HEK293 (cell line): ENCODE results near the gene MCEMP1.

Source experiments
- HOXC10 ChIP-seq: sonication (generic); formaldehyde crosslinking; IDR thresholded peaks from 2 replicates; pipeline ENCODE4 v1.8.1; 2023; ENCODE audit warnings: mild to moderate bottlenecking, missing genetic modification reagents
- OVOL3 ChIP-seq: fragments of 450-650 bp; formaldehyde crosslinking; IDR thresholded peaks from 2 replicates; pipeline ENCODE4 v1.5.1; 2016; ENCODE audit warnings: missing biosample characterization, missing genetic modification characterization
- RBAK ChIP-seq: fragments of 450-650 bp; formaldehyde crosslinking; IDR thresholded peaks from 2 replicates; pipeline ENCODE4 v1.5.1; 2016; ENCODE audit warnings: missing biosample characterization, missing genetic modification characterization
- ZBTB1 ChIP-seq: fragments of 450-650 bp; formaldehyde crosslinking; IDR thresholded peaks from 2 replicates; pipeline ENCODE4 v1.5.1; 2016; ENCODE audit warnings: missing biosample characterization, missing genetic modification characterization
- ZNF394 ChIP-seq: fragments of 450-650 bp; formaldehyde crosslinking; IDR thresholded peaks from 2 replicates; pipeline ENCODE4 v1.5.1; 2016; ENCODE audit warnings: missing biosample characterization, missing genetic modification characterization, mild to moderate bottlenecking, moderate library complexity, borderline replicate concordance
- ZNF521 ChIP-seq: fragments of 450-650 bp; formaldehyde crosslinking; IDR thresholded peaks from 2 replicates; pipeline ENCODE4 v1.5.1; 2017; ENCODE audit warnings: missing biosample characterization, mild to moderate bottlenecking, missing genetic modification characterization
- ZNF530 ChIP-seq: fragments of 450-650 bp; formaldehyde crosslinking; IDR thresholded peaks from 2 replicates; pipeline ENCODE4 v1.5.1; 2016; ENCODE audit warnings: low read depth, missing biosample characterization, missing genetic modification characterization
- TF ChIP-seq, protein P1 (sequence below): fragments of 450-650 bp; formaldehyde crosslinking; conservative IDR thresholded peaks from 2 replicates; pipeline ENCODE4 v1.5.1; 2016; ENCODE audit warnings: low read depth, missing biosample characterization, missing genetic modification characterization
- TF ChIP-seq, protein P2 (sequence below): fragments of 450-650 bp; formaldehyde crosslinking; IDR thresholded peaks from 2 replicates; pipeline ENCODE4; 2016; ENCODE audit warnings: missing biosample characterization, missing genetic modification characterization
- TF ChIP-seq, protein P3 (sequence below): fragments of 450-650 bp; formaldehyde crosslinking; IDR thresholded peaks from 2 replicates; pipeline ENCODE4 v1.5.1; 2016; ENCODE audit warnings: missing biosample characterization, missing genetic modification characterization
- TF ChIP-seq, protein P4 (sequence below): fragments of 450-650 bp; formaldehyde crosslinking; IDR thresholded peaks from 2 replicates; pipeline ENCODE4 v1.5.1; 2017; ENCODE audit warnings: missing biosample characterization, missing genetic modification characterization
- TF ChIP-seq, protein P5 (sequence below): fragments of 450-650 bp; formaldehyde crosslinking; IDR thresholded peaks from 2 replicates; pipeline ENCODE4 v1.5.1; 2016; ENCODE audit warnings: missing biosample characterization, missing genetic modification characterization
- TF ChIP-seq, protein P6 (sequence below): fragments of 450-650 bp; formaldehyde crosslinking; IDR thresholded peaks from 2 replicates; pipeline ENCODE4 v1.5.1; 2016; ENCODE audit warnings: missing biosample characterization, missing genetic modification characterization, borderline replicate concordance

MCEMP1 gene

DNA sequence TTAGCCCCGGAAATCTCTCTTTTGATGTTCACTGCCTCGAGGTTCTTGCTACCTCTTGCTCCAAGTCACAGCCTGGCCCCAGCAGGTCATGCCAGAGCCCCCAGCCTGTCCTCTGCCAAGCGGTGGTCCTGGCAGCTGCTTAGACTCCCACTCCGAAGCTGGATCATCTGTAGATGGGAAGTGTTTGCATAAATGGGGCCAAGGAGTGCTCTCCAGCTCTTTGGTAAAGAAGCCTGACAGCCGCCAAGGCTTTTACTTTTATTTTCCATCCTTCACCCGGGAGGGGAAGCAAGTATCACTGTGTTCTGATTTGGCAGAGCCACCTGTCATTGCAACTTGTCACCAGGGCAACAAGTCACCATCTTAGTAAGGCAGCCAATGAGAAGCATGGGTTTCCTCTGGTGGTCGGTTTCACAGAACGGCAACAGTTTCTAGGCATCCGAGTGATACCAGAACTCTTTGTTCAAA lies 18.6 kb upstream of the MCEMP1 start (continued):
- TF ChIP-seq, protein P1, sequence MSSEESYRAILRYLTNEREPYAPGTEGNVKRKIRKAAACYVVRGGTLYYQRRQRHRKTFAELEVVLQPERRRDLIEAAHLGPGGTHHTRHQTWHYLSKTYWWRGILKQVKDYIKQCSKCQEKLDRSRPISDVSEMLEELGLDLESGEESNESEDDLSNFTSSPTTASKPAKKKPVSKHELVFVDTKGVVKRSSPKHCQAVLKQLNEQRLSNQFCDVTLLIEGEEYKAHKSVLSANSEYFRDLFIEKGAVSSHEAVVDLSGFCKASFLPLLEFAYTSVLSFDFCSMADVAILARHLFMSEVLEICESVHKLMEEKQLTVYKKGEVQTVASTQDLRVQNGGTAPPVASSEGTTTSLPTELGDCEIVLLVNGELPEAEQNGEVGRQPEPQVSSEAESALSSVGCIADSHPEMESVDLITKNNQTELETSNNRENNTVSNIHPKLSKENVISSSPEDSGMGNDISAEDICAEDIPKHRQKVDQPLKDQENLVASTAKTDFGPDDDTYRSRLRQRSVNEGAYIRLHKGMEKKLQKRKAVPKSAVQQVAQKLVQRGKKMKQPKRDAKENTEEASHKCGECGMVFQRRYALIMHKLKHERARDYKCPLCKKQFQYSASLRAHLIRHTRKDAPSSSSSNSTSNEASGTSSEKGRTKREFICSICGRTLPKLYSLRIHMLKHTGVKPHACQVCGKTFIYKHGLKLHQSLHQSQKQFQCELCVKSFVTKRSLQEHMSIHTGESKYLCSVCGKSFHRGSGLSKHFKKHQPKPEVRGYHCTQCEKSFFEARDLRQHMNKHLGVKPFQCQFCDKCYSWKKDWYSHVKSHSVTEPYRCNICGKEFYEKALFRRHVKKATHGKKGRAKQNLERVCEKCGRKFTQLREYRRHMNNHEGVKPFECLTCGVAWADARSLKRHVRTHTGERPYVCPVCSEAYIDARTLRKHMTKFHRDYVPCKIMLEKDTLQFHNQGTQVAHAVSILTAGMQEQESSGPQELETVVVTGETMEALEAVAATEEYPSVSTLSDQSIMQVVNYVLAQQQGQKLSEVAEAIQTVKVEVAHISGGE (tag by site-specific recombination) = no peak
- TF ChIP-seq, protein P2, sequence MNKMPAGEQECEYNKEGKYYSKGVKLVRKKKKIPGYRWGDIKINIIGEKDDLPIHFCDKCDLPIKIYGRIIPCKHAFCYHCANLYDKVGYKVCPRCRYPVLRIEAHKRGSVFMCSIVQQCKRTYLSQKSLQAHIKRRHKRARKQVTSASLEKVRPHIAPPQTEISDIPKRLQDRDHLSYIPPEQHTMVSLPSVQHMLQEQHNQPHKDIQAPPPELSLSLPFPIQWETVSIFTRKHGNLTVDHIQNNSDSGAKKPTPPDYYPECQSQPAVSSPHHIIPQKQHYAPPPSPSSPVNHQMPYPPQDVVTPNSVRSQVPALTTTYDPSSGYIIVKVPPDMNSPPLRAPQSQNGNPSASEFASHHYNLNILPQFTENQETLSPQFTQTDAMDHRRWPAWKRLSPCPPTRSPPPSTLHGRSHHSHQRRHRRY (tag by site-specific recombination) = no peak
- no peak for TF ChIP-seq HOXC10
- no peak for TF ChIP-seq ZNF394 (tag by site-specific recombination)
- TF ChIP-seq ZNF530 (tag by site-specific recombination) = no peak
- no peak for TF ChIP-seq OVOL3
- TF ChIP-seq, protein P3, sequence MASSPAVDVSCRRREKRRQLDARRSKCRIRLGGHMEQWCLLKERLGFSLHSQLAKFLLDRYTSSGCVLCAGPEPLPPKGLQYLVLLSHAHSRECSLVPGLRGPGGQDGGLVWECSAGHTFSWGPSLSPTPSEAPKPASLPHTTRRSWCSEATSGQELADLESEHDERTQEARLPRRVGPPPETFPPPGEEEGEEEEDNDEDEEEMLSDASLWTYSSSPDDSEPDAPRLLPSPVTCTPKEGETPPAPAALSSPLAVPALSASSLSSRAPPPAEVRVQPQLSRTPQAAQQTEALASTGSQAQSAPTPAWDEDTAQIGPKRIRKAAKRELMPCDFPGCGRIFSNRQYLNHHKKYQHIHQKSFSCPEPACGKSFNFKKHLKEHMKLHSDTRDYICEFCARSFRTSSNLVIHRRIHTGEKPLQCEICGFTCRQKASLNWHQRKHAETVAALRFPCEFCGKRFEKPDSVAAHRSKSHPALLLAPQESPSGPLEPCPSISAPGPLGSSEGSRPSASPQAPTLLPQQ (tag by site-specific recombination) = no peak
- TF ChIP-seq, protein P4, sequence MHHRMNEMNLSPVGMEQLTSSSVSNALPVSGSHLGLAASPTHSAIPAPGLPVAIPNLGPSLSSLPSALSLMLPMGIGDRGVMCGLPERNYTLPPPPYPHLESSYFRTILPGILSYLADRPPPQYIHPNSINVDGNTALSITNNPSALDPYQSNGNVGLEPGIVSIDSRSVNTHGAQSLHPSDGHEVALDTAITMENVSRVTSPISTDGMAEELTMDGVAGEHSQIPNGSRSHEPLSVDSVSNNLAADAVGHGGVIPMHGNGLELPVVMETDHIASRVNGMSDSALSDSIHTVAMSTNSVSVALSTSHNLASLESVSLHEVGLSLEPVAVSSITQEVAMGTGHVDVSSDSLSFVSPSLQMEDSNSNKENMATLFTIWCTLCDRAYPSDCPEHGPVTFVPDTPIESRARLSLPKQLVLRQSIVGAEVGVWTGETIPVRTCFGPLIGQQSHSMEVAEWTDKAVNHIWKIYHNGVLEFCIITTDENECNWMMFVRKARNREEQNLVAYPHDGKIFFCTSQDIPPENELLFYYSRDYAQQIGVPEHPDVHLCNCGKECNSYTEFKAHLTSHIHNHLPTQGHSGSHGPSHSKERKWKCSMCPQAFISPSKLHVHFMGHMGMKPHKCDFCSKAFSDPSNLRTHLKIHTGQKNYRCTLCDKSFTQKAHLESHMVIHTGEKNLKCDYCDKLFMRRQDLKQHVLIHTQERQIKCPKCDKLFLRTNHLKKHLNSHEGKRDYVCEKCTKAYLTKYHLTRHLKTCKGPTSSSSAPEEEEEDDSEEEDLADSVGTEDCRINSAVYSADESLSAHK (tag by site-specific recombination) = peak; percentile 86
- no peak for TF ChIP-seq RBAK
- TF ChIP-seq, protein P5, sequence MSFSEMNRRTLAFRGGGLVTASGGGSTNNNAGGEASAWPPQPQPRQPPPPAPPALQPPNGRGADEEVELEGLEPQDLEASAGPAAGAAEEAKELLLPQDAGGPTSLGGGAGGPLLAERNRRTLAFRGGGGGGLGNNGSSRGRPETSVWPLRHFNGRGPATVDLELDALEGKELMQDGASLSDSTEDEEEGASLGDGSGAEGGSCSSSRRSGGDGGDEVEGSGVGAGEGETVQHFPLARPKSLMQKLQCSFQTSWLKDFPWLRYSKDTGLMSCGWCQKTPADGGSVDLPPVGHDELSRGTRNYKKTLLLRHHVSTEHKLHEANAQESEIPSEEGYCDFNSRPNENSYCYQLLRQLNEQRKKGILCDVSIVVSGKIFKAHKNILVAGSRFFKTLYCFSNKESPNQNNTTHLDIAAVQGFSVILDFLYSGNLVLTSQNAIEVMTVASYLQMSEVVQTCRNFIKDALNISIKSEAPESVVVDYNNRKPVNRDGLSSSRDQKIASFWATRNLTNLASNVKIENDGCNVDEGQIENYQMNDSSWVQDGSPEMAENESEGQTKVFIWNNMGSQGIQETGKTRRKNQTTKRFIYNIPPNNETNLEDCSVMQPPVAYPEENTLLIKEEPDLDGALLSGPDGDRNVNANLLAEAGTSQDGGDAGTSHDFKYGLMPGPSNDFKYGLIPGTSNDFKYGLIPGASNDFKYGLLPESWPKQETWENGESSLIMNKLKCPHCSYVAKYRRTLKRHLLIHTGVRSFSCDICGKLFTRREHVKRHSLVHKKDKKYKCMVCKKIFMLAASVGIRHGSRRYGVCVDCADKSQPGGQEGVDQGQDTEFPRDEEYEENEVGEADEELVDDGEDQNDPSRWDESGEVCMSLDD (tag by site-specific recombination) = no peak
- no peak for TF ChIP-seq ZBTB1
- TF ChIP-seq ZNF521 (tag by site-specific recombination) = no peak
- TF ChIP-seq, protein P6, sequence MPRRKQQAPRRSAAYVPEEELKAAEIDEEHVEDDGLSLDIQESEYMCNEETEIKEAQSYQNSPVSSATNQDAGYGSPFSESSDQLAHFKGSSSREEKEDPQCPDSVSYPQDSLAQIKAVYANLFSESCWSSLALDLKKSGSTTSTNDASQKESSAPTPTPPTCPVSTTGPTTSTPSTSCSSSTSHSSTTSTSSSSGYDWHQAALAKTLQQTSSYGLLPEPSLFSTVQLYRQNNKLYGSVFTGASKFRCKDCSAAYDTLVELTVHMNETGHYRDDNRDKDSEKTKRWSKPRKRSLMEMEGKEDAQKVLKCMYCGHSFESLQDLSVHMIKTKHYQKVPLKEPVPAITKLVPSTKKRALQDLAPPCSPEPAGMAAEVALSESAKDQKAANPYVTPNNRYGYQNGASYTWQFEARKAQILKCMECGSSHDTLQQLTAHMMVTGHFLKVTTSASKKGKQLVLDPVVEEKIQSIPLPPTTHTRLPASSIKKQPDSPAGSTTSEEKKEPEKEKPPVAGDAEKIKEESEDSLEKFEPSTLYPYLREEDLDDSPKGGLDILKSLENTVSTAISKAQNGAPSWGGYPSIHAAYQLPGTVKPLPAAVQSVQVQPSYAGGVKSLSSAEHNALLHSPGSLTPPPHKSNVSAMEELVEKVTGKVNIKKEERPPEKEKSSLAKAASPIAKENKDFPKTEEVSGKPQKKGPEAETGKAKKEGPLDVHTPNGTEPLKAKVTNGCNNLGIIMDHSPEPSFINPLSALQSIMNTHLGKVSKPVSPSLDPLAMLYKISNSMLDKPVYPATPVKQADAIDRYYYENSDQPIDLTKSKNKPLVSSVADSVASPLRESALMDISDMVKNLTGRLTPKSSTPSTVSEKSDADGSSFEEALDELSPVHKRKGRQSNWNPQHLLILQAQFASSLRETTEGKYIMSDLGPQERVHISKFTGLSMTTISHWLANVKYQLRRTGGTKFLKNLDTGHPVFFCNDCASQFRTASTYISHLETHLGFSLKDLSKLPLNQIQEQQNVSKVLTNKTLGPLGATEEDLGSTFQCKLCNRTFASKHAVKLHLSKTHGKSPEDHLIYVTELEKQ (tag by site-specific recombination) = no peak
